Measurements from ENCODE around the gene WDR77. TPM values are rescaled to one million over a fixed set of nuclear protein-coding genes. Genes with fewer than 3 reads are reported as not detected.

The WDR77 gene
- total and polyA plus RNA-seq, 9 donors = 12.7 to 68.4 (median 21.7) TPM

DNA sequence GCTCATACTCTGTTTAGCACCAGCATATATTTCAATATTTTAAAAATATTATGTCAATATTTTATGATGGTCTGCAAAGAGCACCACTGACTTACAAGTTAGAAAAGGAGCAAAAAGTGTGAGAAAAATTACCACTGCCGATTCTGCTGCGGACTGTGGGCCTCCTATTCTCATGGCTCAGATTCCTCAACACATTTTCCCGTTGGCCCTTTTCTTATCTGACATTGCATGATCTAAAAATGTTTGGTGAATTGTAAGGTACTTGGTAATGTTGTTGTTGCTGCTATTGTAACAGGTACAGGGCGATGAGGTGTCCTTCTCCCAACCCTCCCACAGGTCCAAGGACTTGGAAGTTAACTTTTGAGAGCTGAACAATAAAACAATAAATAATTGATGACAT is 25.5 kb upstream of the WDR77 start:
- DNase-seq = no peak
- intact Hi-C loops (cut with DNase I) = no loop called here
- TF ChIP-seq POLR2A (IDR thresholded peaks at IDR 0.05) (no peak), EP300 (IDR thresholded peaks at IDR 0.05) (no peak)
- TF ChIP-seq, protein P1, sequence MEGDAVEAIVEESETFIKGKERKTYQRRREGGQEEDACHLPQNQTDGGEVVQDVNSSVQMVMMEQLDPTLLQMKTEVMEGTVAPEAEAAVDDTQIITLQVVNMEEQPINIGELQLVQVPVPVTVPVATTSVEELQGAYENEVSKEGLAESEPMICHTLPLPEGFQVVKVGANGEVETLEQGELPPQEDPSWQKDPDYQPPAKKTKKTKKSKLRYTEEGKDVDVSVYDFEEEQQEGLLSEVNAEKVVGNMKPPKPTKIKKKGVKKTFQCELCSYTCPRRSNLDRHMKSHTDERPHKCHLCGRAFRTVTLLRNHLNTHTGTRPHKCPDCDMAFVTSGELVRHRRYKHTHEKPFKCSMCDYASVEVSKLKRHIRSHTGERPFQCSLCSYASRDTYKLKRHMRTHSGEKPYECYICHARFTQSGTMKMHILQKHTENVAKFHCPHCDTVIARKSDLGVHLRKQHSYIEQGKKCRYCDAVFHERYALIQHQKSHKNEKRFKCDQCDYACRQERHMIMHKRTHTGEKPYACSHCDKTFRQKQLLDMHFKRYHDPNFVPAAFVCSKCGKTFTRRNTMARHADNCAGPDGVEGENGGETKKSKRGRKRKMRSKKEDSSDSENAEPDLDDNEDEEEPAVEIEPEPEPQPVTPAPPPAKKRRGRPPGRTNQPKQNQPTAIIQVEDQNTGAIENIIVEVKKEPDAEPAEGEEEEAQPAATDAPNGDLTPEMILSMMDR (IDR thresholded peaks at IDR 0.05) = no peak
- no peaks in the 10 kb centered on the region for H3K9me3 ChIP-seq
- H3K27me3 ChIP-seq = no peaks in the 10 kb centered on the region
- no peak overlapping the region for H3K4me3 ChIP-seq
- no peak overlapping the region for H3K27ac ChIP-seq
- whole genome bisulfite sequencing, 3 donors = 69 to 72% (median 72%) methylated on average over 4 of the region's 4 CpGs
- no peaks in the 10 kb centered on the region for H3K36me3 ChIP-seq
- peaks cover 4% of the 10 kb centered on the region for H3K4me1 ChIP-seq (ENCODE audit: insufficient read depth)

DNA sequence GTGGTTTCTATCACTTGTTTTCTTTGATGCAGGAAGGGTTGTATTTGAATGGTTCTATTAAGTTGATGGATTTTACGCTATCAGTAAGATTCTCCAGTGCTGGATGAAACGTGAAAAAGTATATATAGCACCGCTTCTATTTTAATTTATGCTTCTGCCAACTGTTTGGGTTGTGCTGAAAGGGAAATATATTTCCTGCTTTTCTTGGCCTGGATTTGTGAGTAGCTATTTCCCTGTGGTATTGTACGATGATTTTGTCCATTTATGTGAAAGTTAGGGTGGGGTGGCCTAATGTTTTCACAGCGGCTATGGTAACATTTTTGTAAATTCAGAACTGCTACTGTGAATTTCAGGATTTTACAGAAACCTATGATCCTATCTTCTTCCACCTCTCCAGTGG is 25.1 kb upstream of the WDR77 start:
- Histone ChIP-seq H3K9me3 (no peaks in the 10 kb centered on the region), H3K36me3 (no peaks in the 10 kb centered on the region), H3K27me3 (no peaks in the 10 kb centered on the region), H3K4me1 (ENCODE audit: insufficient read depth) (peaks cover 4% of the 10 kb centered on the region), H3K4me3 (no peak overlapping the region), H3K27ac (no peak overlapping the region)
- 65 to 70% (median 69%) methylated on average over 5 of the region's 5 CpGs for WGBS, 3 donors
- intact Hi-C loops (cut with DNase I) = no loop called here
- TF ChIP-seq EP300 (IDR thresholded peaks at IDR 0.05) (no peak), POLR2A (IDR thresholded peaks at IDR 0.05) (no peak)
- DNase-seq = no peak

GRCh38 chr1:111471538-111471937 is 22.5 kb upstream of the WDR77 start:
- no peak for DNase-seq
- peaks cover 2% of the 10 kb centered on the region for H3K4me1 ChIP-seq (ENCODE audit: insufficient read depth)
- intact Hi-C loops (cut with DNase I) = no loop called here
- no peak overlapping the region for H3K4me3 ChIP-seq
- H3K27me3 ChIP-seq = no peaks in the 10 kb centered on the region
- WGBS, 3 donors = 95 to 98% (median 95%) methylated on average over 3 of the region's 3 CpGs
- H3K36me3 ChIP-seq = no peaks in the 10 kb centered on the region
- no peaks in the 10 kb centered on the region for H3K9me3 ChIP-seq
- TF ChIP-seq, protein P1 (IDR thresholded peaks at IDR 0.05) = no peak
- TF ChIP-seq EP300 (IDR thresholded peaks at IDR 0.05) = no peak
- no peak for TF ChIP-seq POLR2A (IDR thresholded peaks at IDR 0.05)
- H3K27ac ChIP-seq = no peak overlapping the region

DNA sequence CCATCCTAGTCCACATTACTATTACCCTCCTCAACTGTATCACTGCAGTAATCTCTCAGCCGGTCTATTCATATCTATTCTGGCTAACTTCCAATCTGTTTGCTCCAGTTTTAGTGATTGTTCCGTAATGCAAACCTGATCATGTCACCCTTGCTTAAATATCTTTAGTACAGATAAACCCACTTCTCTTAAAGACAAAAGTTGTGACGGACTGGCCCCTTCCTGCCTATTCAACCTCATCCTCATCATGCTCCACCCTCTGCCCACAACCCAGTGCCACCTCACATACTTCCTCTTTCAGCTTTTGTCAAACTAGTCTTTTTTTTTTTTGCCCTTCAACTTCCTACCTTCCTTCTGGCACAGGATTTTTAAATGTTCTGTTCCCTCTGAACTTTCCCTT is 22.0 kb upstream of the WDR77 start:
- no peak overlapping the region for H3K4me3 ChIP-seq
- intact Hi-C loops (cut with DNase I) = no loop called here
- WGBS, 3 donors = 80 to 82% (median 80%) methylated on average over 3 of the region's 3 CpGs
- DNase-seq = no peak
- no peaks in the 10 kb centered on the region for H3K9me3 ChIP-seq
- no peak overlapping the region for H3K27ac ChIP-seq
- TF ChIP-seq EP300 (IDR thresholded peaks at IDR 0.05) = no peak
- TF ChIP-seq, protein P1 (IDR thresholded peaks at IDR 0.05) = no peak
- no peak for TF ChIP-seq POLR2A (IDR thresholded peaks at IDR 0.05)
- H3K4me1 ChIP-seq (ENCODE audit: insufficient read depth) = no peaks in the 10 kb centered on the region
- H3K27me3 ChIP-seq = no peaks in the 10 kb centered on the region
- H3K36me3 ChIP-seq = no peaks in the 10 kb centered on the region

GRCh38 chr1:111470596-111470995 is 21.5 kb upstream of the WDR77 start:
- no peak for DNase-seq
- WGBS, 3 donors = 86 to 97% (median 96%) methylated on average over 5 of the region's 5 CpGs
- Histone ChIP-seq H3K9me3 (no peaks in the 10 kb centered on the region), H3K27me3 (no peaks in the 10 kb centered on the region), H3K36me3 (no peaks in the 10 kb centered on the region), H3K4me3 (no peak overlapping the region), H3K4me1 (ENCODE audit: insufficient read depth) (no peaks in the 10 kb centered on the region), H3K27ac (no peak overlapping the region)
- TF ChIP-seq EP300 (IDR thresholded peaks at IDR 0.05) (no peak), POLR2A (IDR thresholded peaks at IDR 0.05) (no peak)
- TF ChIP-seq, protein P1 (IDR thresholded peaks at IDR 0.05) = no peak
- intact Hi-C loops (cut with DNase I) = no loop called here
